HepG2 (cell line): Measurements from ENCODE around the gene CAMSAP3. TPM values are rescaled to one million over a fixed set of nuclear protein-coding genes. Genes with fewer than 3 reads are reported as not detected.

Source experiments
- IKZF1 ChIP-seq: fragments of 450-650 bp; IDR thresholded peaks from 2 replicates; pipeline ENCODE4 v1.7.1; 2016
- KDM1A ChIP-seq: IDR thresholded peaks from 2 replicates; pipeline ENCODE4 v1.6.1; 2016; ENCODE audit warnings: missing compliant biosample characterization
- POLR2A ChIP-seq, 2 experiments: IDR thresholded peaks; 2 replicates each; pipeline ENCODE4 v1.6.1; 2011; ENCODE audit warnings: low read depth in 2 of 2, low read length in 2 of 2, mild to moderate bottlenecking in 1 of 2, moderate library complexity in 1 of 2; ENCODE audit not compliant: insufficient read depth in 1 of 2
- RFX5 ChIP-seq: IDR thresholded peaks from 2 replicates; pipeline ENCODE4 v1.6.1; 2011; ENCODE audit warnings: low read depth, low read length, improper control_type of control experiment
- SIN3B ChIP-seq: fragments of 150-350 bp; IDR thresholded peaks from 2 replicates; pipeline ENCODE4 v1.6.1; 2014; ENCODE audit warnings: low read length
- TOE1 ChIP-seq: sonication (generic); formaldehyde crosslinking; IDR thresholded peaks from 2 replicates; pipeline ENCODE4 v1.4.0; 2020; ENCODE audit warnings: mild to moderate bottlenecking, missing genetic modification reagents
- ZFP62 ChIP-seq: sonication (generic); formaldehyde crosslinking; IDR thresholded peaks from 2 replicates; pipeline ENCODE4 v1.4.0; 2020; ENCODE audit warnings: missing genetic modification reagents
- ZNF138 ChIP-seq: sonication (generic); formaldehyde crosslinking; IDR thresholded peaks from 2 replicates; pipeline ENCODE4 v1.5.0; 2020; ENCODE audit warnings: mild to moderate bottlenecking, low read depth, missing genetic modification reagents
- ZNF260 ChIP-seq: sonication (generic); formaldehyde crosslinking; IDR thresholded peaks from 2 replicates; pipeline ENCODE4 v1.4.0; 2020; ENCODE audit warnings: missing genetic modification reagents, low read depth, mild to moderate bottlenecking, borderline replicate concordance
- ZNF552 ChIP-seq: sonication (generic); formaldehyde crosslinking; IDR thresholded peaks from 2 replicates; pipeline ENCODE4 v1.9.0; 2022; ENCODE audit warnings: missing genetic modification reagents, mild to moderate bottlenecking, borderline replicate concordance
- polyA plus RNA-seq, 8 experiments: library from polyadenylated mRNA; depleted of rRNA in 3 of 8; stranded (reverse) in 7 of 8; unstranded in 1 of 8; fragments of >200 nt; fragmentation: Illumina TruSeq in 4 of 8; extraction: Trizol in 4 of 8; gene quantifications; 2 replicates each; pipeline versions ENCODE4 v1.2.1 to v1.2.3, GENCODE V29; 2011 to 2016; ENCODE audit warnings: low read depth in 4 of 8, missing spikeins in 1 of 8, mixed read lengths in 1 of 8; ENCODE audit not compliant: insufficient read depth in 1 of 8
- total RNA-seq, 5 experiments: library from RNA; depleted of rRNA; stranded (reverse); fragments of >200 nt; fragmentation: Illumina TruSeq; extraction: Trizol; gene quantifications; 2 replicates each; pipeline ENCODE4 v1.2.3, GENCODE V29; 2016; ENCODE audit warnings: low read depth in 1 of 5
- TF ChIP-seq, protein P1 (sequence below): sonication (generic); formaldehyde crosslinking; IDR thresholded peaks from 2 replicates; pipeline ENCODE4 v1.8.0; 2022; ENCODE audit warnings: missing genetic modification reagents, mild to moderate bottlenecking, moderate library complexity, borderline replicate concordance
- TF ChIP-seq, protein P2 (sequence below): sonication (generic); formaldehyde crosslinking; IDR thresholded peaks from 2 replicates; pipeline ENCODE4 v1.5.1; 2020; ENCODE audit warnings: missing genetic modification reagents, mild to moderate bottlenecking, borderline replicate concordance
- TF ChIP-seq, protein P3 (sequence below): sonication (generic); formaldehyde crosslinking; conservative IDR thresholded peaks from 2 replicates; pipeline ENCODE4 v1.4.0; 2020; ENCODE audit warnings: missing genetic modification reagents
- TF ChIP-seq, protein P4 (sequence below): sonication (generic); formaldehyde crosslinking; IDR thresholded peaks from 2 replicates; pipeline ENCODE4 v1.5.0; 2020; ENCODE audit warnings: mild to moderate bottlenecking, missing genetic modification reagents, borderline replicate concordance

Gene CAMSAP3
- total and polyA plus RNA-seq, 2 of the 13 experiments (the other 11 are each of a cell fraction or from before 2014, with no cell fraction given): 10.8 to 11.8 TPM

DNA sequence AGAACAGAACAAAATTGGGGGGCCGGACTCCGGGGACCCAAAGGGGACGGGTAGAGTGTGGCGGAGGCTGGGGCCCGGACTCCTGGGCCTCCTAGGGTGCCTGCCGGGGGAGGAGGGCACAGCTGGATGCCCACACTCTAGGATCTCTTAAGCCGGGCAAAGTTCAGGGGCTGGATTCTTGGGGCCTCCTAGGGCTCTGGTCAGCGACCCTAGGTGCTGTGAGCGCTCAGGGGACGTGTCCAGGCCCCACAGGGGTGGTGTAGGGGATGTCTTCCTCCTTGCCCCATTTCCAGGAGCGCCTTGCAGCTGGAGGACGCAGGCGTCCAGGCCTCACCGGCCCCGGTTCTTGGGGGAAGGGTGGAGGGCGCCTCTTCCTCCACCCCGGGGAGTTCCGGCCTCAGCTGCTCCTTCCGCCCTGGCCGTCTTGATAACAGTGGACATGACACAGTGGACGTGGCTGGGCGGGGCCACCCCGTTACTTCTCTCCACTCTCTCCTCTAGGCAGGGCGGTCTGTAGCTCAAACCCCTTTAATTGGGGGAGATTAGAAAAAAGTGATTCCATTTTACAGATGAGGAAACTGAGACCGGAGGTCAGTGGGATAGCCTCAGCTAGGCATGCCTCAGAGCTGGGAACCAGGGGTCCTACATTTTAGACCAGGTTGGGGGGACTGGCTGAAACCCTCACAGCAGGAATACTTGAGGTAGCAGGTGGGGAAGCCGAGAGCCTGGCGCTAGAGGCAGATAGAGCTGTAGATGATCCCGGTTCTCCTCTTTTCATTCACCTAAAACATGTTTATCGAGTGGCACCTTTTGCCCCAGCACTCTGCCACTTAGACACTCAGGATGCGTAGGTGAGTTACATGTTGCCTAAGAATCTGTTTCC, 42.0 kb downstream of the CAMSAP3 start (continued):
- no peak for TF ChIP-seq KDM1A (CRISPR knock-in tag)
- no peak for TF ChIP-seq RFX5
- TF ChIP-seq ZNF260 (CRISPR knock-in tag): no peak
- TF ChIP-seq POLR2A (IDR thresholded peaks at IDR 0.05; ENCODE audit: insufficient read depth in 1 of 2, low read depth in 2 of 2, low read length in 2 of 2): 0 out of 4 replicates have a peak, but pooled peaks of 1 of the 2 experiments have one; percentile 3
- TF ChIP-seq SIN3B: no peak
- TF ChIP-seq, protein P1, sequence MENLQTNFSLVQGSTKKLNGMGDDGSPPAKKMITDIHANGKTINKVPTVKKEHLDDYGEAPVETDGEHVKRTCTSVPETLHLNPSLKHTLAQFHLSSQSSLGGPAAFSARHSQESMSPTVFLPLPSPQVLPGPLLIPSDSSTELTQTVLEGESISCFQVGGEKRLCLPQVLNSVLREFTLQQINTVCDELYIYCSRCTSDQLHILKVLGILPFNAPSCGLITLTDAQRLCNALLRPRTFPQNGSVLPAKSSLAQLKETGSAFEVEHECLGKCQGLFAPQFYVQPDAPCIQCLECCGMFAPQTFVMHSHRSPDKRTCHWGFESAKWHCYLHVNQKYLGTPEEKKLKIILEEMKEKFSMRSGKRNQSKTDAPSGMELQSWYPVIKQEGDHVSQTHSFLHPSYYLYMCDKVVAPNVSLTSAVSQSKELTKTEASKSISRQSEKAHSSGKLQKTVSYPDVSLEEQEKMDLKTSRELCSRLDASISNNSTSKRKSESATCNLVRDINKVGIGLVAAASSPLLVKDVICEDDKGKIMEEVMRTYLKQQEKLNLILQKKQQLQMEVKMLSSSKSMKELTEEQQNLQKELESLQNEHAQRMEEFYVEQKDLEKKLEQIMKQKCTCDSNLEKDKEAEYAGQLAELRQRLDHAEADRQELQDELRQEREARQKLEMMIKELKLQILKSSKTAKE: no peak
- no peak for TF ChIP-seq ZNF552 (CRISPR knock-in tag)
- TF ChIP-seq ZFP62: no peak
- TF ChIP-seq IKZF1: no peak
- TF ChIP-seq, protein P2, sequence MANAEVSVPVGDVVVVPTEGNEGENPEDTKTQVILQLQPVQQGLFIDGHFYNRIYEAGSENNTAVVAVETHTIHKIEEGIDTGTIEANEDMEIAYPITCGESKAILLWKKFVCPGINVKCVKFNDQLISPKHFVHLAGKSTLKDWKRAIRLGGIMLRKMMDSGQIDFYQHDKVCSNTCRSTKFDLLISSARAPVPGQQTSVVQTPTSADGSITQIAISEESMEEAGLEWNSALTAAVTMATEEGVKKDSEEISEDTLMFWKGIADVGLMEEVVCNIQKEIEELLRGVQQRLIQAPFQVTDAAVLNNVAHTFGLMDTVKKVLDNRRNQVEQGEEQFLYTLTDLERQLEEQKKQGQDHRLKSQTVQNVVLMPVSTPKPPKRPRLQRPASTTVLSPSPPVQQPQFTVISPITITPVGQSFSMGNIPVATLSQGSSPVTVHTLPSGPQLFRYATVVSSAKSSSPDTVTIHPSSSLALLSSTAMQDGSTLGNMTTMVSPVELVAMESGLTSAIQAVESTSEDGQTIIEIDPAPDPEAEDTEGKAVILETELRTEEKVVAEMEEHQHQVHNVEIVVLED (CRISPR knock-in tag): no peak
- TF ChIP-seq, protein P3, sequence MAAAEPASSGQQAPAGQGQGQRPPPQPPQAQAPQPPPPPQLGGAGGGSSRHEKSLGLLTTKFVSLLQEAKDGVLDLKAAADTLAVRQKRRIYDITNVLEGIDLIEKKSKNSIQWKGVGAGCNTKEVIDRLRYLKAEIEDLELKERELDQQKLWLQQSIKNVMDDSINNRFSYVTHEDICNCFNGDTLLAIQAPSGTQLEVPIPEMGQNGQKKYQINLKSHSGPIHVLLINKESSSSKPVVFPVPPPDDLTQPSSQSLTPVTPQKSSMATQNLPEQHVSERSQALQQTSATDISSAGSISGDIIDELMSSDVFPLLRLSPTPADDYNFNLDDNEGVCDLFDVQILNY (CRISPR knock-in tag): no peak
- no peak for TF ChIP-seq ZNF138 (CRISPR knock-in tag)
- TF ChIP-seq, protein P4, sequence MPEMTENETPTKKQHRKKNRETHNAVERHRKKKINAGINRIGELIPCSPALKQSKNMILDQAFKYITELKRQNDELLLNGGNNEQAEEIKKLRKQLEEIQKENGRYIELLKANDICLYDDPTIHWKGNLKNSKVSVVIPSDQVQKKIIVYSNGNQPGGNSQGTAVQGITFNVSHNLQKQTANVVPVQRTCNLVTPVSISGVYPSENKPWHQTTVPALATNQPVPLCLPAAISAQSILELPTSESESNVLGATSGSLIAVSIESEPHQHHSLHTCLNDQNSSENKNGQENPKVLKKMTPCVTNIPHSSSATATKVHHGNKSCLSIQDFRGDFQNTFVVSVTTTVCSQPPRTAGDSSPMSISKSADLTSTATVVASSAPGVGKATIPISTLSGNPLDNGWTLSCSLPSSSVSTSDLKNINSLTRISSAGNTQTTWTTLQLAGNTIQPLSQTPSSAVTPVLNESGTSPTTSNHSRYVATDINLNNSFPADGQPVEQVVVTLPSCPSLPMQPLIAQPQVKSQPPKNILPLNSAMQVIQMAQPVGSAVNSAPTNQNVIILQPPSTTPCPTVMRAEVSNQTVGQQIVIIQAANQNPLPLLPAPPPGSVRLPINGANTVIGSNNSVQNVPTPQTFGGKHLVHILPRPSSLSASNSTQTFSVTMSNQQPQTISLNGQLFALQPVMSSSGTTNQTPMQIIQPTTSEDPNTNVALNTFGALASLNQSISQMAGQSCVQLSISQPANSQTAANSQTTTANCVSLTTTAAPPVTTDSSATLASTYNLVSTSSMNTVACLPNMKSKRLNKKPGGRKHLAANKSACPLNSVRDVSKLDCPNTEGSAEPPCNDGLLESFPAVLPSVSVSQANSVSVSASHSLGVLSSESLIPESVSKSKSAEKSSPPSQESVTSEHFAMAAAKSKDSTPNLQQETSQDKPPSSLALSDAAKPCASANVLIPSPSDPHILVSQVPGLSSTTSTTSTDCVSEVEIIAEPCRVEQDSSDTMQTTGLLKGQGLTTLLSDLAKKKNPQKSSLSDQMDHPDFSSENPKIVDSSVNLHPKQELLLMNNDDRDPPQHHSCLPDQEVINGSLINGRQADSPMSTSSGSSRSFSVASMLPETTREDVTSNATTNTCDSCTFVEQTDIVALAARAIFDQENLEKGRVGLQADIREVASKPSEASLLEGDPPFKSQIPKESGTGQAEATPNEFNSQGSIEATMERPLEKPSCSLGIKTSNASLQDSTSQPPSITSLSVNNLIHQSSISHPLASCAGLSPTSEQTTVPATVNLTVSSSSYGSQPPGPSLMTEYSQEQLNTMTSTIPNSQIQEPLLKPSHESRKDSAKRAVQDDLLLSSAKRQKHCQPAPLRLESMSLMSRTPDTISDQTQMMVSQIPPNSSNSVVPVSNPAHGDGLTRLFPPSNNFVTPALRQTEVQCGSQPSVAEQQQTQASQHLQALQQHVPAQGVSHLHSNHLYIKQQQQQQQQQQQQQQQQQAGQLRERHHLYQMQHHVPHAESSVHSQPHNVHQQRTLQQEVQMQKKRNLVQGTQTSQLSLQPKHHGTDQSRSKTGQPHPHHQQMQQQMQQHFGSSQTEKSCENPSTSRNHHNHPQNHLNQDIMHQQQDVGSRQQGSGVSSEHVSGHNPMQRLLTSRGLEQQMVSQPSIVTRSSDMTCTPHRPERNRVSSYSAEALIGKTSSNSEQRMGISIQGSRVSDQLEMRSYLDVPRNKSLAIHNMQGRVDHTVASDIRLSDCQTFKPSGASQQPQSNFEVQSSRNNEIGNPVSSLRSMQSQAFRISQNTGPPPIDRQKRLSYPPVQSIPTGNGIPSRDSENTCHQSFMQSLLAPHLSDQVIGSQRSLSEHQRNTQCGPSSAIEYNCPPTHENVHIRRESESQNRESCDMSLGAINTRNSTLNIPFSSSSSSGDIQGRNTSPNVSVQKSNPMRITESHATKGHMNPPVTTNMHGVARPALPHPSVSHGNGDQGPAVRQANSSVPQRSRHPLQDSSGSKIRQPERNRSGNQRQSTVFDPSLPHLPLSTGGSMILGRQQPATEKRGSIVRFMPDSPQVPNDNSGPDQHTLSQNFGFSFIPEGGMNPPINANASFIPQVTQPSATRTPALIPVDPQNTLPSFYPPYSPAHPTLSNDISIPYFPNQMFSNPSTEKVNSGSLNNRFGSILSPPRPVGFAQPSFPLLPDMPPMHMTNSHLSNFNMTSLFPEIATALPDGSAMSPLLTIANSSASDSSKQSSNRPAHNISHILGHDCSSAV: no peak
- no peak for TF ChIP-seq TOE1 (CRISPR knock-in tag)
- TF ChIP-seq, all 625 proteins: peak for 17
